Hepatocyte (in vitro differentiated cells): ENCODE data around the gene ALG8.
"Not testable (repeated sequence)": the region's sequence is repeated elsewhere in the genome, so short reads cannot be mapped to it uniquely, and the experiment has no call there.

Experiments used
- CTCF ChIP-seq: fragments of 200-600 bp; sonication (generic); IDR thresholded peaks from 2 replicates; pipeline ENCODE4 v1.5.1; 2016; ENCODE audit warnings: antibody characterized with exemption, mild to moderate bottlenecking; ENCODE audit not compliant: poor library complexity
- EZH2 ChIP-seq: fragments of 200-600 bp; sonication (generic); IDR thresholded peaks from 2 replicates; pipeline ENCODE4 v1.6.1; 2016; ENCODE audit warnings: antibody characterized with exemption, mild to moderate bottlenecking, borderline replicate concordance
- EZH2phosphoT487 ChIP-seq: fragments of 200-600 bp; sonication (generic); IDR thresholded peaks from one replicate; pipeline ENCODE4 v1.6.1; 2018; ENCODE audit warnings: antibody characterized with exemption, mild to moderate bottlenecking, low read depth, moderate library complexity; ENCODE audit not compliant: unreplicated experiment, severe bottlenecking

GRCh38 chr11:78084506-78084905 lies 54.9 kb downstream of the ALG8 start:
- TF ChIP-seq CTCF, EZH2phosphoT487, EZH2: not testable (repeated sequence)
